ENCODE data around the gene SOX13. TPM values are rescaled to one million over a fixed set of nuclear protein-coding genes. Genes with fewer than 3 reads are reported as not detected.
"Not testable (repeated sequence)": the region's sequence is repeated elsewhere in the genome, so short reads cannot be mapped to it uniquely, and the experiment has no call there.

The SOX13 gene
- total RNA-seq, 1 donor from 2014 or later: 12.5 TPM

DNA sequence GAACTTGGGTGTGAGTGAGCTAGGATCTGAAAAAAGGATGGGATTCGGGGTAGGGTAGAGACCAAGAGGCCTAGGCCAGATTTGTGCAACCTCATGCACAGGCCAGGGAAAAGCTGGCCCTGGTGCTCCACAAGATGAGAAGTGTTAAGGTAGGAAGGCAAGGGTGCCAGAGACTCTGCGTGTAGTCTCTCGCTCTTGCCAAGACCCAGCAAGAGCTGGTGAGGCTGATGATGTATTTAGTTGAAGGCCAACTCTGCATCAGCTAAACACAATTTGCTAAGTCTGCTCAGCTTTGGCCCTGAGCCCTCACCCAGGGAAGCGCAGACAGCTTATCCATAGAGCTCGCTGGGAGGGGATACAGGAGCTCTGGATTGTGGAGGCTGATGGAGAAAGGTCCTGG is 26.6 kb upstream of the SOX13 start:
- H3K36me3 Mint-ChIP-seq (ENCODE audit: unreplicated experiment): no peaks in the 10 kb centered on the region
- H3K9me3 Mint-ChIP-seq (ENCODE audit: unreplicated experiment): no peaks in the 10 kb centered on the region

DNA sequence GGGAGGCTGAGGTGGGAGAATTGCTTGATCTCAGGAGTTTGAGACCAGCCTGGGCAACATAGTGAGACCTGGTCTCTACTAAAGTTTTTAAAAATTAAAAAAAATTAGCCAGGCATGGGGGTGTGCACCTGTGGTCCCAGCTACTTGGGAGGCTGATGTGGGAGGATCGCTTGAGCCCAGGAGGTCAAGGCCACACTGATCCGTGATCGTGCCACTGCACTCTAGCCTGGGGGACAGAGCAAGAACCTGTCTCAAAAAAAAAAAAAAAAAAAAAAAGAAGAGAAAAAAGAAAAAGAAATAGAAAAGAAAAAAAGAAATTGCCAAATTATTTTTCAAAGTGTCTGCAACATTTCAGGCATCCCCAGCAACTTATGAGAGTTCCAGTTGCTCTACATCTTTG is 24.1 kb upstream of the SOX13 start:
- not testable (repeated sequence) for H3K36me3 Mint-ChIP-seq (ENCODE audit: unreplicated experiment)

More for the DNA sequence above, 26.6 kb upstream of the SOX13 start:
- TF ChIP-seq CTCF (IDR thresholded peaks at IDR 0.05): no peak
- peaks cover 3% of the 10 kb centered on the region for H3K27me3 Mint-ChIP-seq (ENCODE audit: unreplicated experiment)
- no peak overlapping the region for H3K27ac Mint-ChIP-seq (ENCODE audit: unreplicated experiment)
- H3K4me1 Mint-ChIP-seq (ENCODE audit: unreplicated experiment): peaks cover 6% of the 10 kb centered on the region
- DNase-seq (ENCODE audit: extremely low spot score, unreplicated experiment): no peak
- no peak overlapping the region for H3K4me3 Mint-ChIP-seq (ENCODE audit: unreplicated experiment)

DNA sequence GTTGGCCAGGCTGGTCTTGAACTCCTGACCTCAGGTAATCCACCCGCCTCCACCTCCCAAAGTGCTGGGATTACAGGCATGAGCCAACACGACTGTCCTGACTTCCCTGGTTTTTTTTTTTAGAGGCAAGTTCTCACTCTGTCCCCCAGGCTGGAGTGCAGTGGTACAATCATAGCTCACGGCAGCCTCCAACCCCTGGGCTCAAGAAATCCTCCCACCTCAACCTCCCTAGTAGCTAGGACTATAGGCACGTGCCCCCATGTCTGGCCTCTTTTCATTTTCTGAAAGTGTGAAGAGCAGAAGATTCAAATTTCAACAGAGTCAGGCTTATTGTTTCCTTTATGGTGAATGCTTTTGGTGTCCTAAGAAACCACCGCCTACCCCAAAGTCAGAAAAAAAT is 21.7 kb upstream of the SOX13 start:
- no peaks in the 10 kb centered on the region for H3K9me3 Mint-ChIP-seq (ENCODE audit: unreplicated experiment)
- no peaks in the 10 kb centered on the region for H3K4me1 Mint-ChIP-seq (ENCODE audit: unreplicated experiment)
- no peaks in the 10 kb centered on the region for H3K36me3 Mint-ChIP-seq (ENCODE audit: unreplicated experiment)
- H3K27ac Mint-ChIP-seq (ENCODE audit: unreplicated experiment): no peak overlapping the region
- no peak for DNase-seq (ENCODE audit: extremely low spot score, unreplicated experiment)
- TF ChIP-seq CTCF (IDR thresholded peaks at IDR 0.05): no peak
- H3K4me3 Mint-ChIP-seq (ENCODE audit: unreplicated experiment): no peak overlapping the region
- H3K27me3 Mint-ChIP-seq (ENCODE audit: unreplicated experiment): peaks cover 3% of the 10 kb centered on the region

More for the DNA sequence above, 24.1 kb upstream of the SOX13 start:
- DNase-seq (ENCODE audit: extremely low spot score, unreplicated experiment); H3K9me3 Mint-ChIP-seq (ENCODE audit: unreplicated experiment); H3K4me1 Mint-ChIP-seq (ENCODE audit: unreplicated experiment); H3K27me3 Mint-ChIP-seq (ENCODE audit: unreplicated experiment); H3K4me3 Mint-ChIP-seq (ENCODE audit: unreplicated experiment); H3K27ac Mint-ChIP-seq (ENCODE audit: unreplicated experiment): not testable (repeated sequence)

DNA sequence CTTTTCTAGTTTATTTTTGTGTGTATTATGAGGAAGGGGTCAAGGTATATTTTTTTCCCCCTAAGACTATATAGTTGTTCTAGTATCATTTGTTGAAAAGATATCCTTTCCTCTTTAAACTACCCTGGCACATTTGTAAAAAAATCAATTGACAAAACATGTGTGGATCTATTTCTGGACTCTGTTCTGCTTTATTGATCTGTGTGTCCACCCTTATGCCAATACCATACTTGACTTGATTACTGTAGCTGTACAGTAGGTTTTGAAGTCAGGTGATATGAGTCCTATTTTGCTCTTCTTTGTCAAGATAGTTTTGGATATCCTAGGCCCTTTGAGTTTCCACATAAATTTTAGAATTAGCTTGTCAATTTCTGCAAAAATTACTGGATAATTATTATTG is 21.2 kb upstream of the SOX13 start:
- no peak for DNase-seq (ENCODE audit: extremely low spot score, unreplicated experiment)
- H3K4me3 Mint-ChIP-seq (ENCODE audit: unreplicated experiment): no peak overlapping the region
- H3K27me3 Mint-ChIP-seq (ENCODE audit: unreplicated experiment): peaks cover 3% of the 10 kb centered on the region
- H3K36me3 Mint-ChIP-seq (ENCODE audit: unreplicated experiment): no peaks in the 10 kb centered on the region
- H3K4me1 Mint-ChIP-seq (ENCODE audit: unreplicated experiment): no peaks in the 10 kb centered on the region
- no peak for TF ChIP-seq CTCF (IDR thresholded peaks at IDR 0.05)
- H3K9me3 Mint-ChIP-seq (ENCODE audit: unreplicated experiment): no peaks in the 10 kb centered on the region
- no peak overlapping the region for H3K27ac Mint-ChIP-seq (ENCODE audit: unreplicated experiment)

GRCh38 chr1:204053893-204054292 is 19.0 kb upstream of the SOX13 start:
- TF ChIP-seq CTCF (IDR thresholded peaks at IDR 0.05): no peak
- Mint-ChIP-seq H3K36me3 (ENCODE audit: unreplicated experiment) (no peaks in the 10 kb centered on the region), H3K27ac (ENCODE audit: unreplicated experiment) (no peak overlapping the region), H3K4me1 (ENCODE audit: unreplicated experiment) (peaks cover 5% of the 10 kb centered on the region), H3K27me3 (ENCODE audit: unreplicated experiment) (peaks cover 3% of the 10 kb centered on the region), H3K9me3 (ENCODE audit: unreplicated experiment) (no peaks in the 10 kb centered on the region), H3K4me3 (ENCODE audit: unreplicated experiment) (no peak overlapping the region)
- no peak for DNase-seq (ENCODE audit: extremely low spot score, unreplicated experiment)

DNA sequence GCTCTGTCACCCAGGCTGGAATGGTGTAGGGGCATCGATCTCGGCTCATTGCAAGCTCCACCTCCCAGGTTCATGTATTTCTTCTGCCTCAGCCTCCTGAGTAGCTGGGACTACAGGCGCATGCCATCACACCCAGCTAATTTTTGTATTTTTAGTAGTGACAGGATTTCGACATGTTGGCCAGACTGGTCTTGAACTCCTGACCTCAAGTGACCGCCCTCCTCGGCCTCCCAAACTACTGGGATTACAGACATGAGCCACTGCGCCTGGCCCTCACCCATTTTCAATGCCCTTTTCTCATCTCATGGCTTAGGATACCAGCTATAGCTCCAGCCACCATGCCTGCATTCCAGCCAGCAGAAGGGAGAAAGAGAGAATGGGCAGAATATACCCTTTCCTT is 12.9 kb upstream of the SOX13 start:
- no peak for DNase-seq (ENCODE audit: extremely low spot score, unreplicated experiment)
- TF ChIP-seq CTCF (IDR thresholded peaks at IDR 0.05): no peak
- H3K27me3 Mint-ChIP-seq (ENCODE audit: unreplicated experiment): peaks cover 3% of the 10 kb centered on the region

More for the DNA sequence above, 12.9 kb upstream of the SOX13 start:
- H3K9me3 Mint-ChIP-seq (ENCODE audit: unreplicated experiment): no peaks in the 10 kb centered on the region
- no peak overlapping the region for H3K4me3 Mint-ChIP-seq (ENCODE audit: unreplicated experiment)
- no peak overlapping the region for H3K27ac Mint-ChIP-seq (ENCODE audit: unreplicated experiment)
- H3K4me1 Mint-ChIP-seq (ENCODE audit: unreplicated experiment): peaks cover 5% of the 10 kb centered on the region
- H3K36me3 Mint-ChIP-seq (ENCODE audit: unreplicated experiment): no peaks in the 10 kb centered on the region

All from osteocyte (in vitro differentiated cells).